T-helper 2 cell (primary cell): Measurements from ENCODE around the gene OR10AD1.

Source experiments
- DNase-seq, 5 experiments: peaks; one replicate each; pipeline versions ENCODE4 v3.0.0 to v3.0.0-alpha.2; 2012 to 2022

The OR10AD1 gene

GRCh38 chr12:48191096-48191495 lies 12.0 kb downstream of the OR10AD1 start:
- DNase-seq, result no peak

DNA sequence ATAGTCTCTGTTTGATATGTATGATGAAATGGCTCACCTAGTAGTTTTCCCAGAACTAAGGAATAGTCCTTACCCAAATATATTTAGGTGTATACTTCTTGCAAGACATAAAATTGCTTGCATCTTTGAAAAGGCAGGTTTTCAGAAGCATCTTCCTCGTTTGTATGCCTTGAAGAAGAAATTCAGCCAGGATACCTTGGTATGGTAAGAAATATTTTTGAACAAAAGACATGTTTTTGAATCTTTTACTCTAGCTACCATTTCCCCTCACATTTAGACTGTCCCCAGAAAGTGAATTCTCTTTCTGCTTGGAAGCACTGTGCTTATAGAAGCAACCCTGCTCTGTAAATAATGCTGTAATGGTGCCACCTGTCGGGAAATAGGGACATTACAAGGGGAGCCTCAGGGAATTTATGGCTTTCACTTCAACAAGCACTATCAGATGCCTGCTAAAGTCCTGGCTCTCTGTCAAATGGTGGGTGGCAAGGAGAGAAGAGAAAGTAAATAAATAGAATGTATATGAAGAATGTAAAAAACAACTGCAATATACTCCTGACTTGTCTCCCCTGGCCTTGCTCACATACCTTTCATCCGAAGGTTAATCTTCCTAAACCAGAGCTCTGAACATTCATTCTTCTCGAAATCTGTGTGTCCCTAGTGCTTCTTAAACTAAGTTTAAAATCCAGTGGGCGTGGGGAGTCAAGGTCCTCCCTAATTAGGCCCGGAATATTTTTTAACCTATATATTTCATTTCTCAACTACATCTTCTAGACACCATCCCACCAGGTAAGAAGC lies 13.6 kb downstream of the OR10AD1 start:
- DNase-seq, result peak in 4 of 5 experiments; percentile 40 to 61 (median 54)

DNA sequence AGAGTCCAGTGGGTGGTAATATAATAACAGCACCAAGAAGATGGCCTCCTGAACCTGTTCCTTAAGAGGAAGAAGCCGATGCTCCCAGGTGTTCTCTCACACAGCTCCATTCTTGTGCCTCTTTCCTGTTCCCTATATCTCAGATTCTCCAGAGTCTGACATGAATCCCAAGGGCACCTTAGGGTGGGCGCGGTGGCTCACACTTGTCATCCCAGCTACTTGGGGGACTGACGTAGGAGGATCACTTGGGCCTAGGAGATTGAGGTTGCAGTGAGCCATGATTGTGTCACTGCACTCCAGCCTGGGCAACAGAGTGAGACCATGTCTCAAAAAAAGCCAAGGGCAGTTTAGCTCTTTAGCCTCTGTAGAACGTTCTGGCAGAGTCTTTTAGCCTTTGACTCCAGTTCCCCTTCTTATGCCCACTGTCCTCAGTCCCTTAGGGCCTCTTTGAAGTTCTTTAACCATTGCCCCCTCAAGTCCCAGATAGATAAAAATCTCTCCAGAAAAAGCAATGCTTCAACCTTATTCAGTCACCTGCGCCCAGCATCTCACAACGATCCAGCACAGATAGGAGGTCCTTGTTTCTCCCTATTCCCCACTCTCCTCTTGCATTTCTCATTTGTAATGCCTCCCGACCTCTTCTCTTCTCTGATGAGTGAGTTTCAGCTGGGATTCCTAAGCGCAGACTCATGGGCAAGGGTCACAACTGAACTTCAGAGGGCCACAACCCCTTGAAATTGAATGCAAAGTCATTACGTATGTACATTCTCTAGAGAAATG lies 15.0 kb downstream of the OR10AD1 start:
- no peak for DNase-seq

GRCh38 chr12:48185181-48185919 lies 17.7 kb downstream of the OR10AD1 start:
- DNase-seq, result no peak

GRCh38 chr12:48184549-48184922 lies 18.6 kb downstream of the OR10AD1 start:
- DNase-seq, result no peak

DNA sequence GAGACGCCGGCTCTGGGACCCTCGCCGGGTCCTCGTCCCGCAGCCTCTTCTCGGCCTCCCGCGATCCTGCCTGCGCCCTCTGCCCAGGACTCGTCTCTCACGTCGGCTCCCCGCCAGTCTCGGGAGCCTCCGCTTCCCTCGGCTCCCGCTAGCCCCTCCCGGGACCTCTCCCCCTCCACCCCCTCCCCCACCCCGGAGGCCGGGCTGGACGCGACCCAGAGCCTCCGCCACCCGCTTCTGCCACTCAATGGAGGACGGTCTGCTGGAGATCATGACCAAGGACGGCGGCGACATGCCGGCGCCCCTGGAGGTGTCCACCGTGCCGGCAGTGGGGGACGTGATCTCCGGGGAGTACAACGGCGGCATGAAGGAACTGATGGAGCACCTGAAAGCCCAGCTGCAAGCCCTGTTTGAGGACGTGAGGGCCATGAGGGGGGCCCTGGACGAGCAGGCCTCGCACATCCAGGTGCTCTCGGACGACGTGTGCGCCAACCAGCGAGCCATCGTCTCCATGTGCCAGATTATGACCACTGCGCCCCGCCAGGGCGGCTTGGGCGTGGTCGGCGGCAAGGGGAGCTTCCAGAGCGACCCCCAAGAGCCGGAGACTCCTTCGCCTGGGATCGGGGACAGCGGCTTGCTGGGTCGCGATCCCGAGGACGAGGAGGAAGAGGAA lies 19.1 kb downstream of the OR10AD1 start:
- peak in 1 of 5 experiments; percentile 16 for DNase-seq

- peak; percentile 35 to 86 (median 65) for DNase-seq
These were observed 19.8 kb downstream of the OR10AD1 start, which contains the start of gene CCDC184 for GRCh38 chr12:48183091-48183875. CCDC184 (plus strand) TSS chr12:48183644; CDS start chr12:48184123, 479 bp downstream.

- no peak for DNase-seq
These were observed 20.5 kb downstream of the OR10AD1 start for GRCh38 chr12:48182631-48183030.

GRCh38 chr12:48180857-48181495 lies 22.1 kb downstream of the OR10AD1 start:
- DNase-seq, result no peak

DNA sequence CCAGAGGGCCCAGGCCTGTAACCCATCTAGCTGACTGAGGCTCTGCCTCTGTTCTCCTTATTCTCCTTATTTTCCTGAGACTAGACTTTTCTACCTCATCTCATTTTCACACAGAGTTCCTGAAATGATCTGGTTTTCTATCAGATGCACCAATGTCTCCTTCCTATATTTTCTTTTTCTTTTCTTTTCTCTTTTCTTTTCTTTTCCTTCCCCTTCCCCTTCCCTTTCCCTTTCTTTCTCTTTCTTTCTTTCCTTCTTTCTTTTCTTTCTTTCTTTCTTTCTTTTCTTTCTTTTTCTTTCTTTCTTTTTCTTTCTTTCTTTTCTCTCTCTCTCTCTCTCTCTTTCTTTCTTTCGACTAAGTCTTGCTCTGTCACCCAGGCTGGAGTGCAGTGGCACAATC lies 22.7 kb downstream of the OR10AD1 start:
- DNase-seq, result no peak

GRCh38 chr12:48179466-48179865 lies 23.6 kb downstream of the OR10AD1 start:
- DNase-seq, result no peak

DNA sequence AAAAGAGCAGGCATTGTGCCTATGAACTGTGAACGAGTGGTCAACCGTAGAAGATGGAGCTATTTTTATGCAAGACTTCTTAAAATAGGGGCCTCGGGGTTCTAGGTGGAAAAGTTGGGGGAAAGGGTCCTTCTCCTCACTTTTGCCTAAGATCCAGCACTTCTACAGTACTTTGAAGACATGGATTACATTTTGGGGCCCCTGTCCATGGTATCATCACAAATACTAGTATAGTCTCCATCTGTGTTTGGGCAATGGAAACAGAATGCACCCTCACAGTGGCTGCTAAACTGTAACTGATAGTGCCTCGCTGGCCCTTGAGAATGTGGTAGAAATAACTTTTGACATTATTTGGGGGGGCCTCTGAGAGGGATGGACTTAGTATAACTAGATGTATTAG lies 25.1 kb downstream of the OR10AD1 start:
- no peak for DNase-seq

- no peak for DNase-seq
These were observed 26.7 kb downstream of the OR10AD1 start for GRCh38 chr12:48176417-48176751.

DNA sequence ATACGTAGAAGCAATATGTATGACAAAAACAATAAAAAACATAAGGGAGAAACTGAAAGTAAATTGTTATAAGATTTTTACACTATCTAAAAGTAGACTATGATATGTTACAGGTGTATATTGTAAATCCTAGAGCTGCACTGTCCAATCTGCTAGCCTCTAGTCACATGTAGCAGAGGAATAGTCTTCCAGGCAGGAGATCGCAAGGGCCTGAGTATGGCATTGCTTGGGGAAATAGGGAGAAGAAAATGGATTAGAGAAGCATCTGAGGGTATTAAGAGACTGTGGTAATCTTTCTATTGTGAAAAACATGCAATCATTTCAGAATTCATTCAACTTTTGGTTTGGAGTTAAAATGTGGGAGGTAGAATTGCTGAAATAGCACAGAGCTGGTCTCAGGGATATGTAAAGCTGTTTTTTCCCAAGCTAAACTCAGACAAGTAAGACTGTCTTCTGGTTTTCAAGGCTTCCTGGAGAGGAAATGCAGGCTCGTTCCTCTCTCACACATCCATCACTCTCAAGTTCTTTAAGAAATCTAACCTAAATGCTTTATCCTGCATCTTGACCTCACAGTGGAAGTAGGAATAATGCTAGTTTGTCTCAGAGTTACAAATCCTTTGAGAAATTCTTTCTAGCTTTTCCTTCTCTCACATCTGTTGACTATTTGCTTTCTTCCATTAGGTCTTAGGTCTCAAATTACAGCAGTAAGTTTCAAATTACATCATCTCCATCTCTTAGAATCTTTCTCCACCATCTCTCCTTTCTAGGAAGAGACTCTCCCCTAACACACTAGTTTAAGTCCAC lies 27.3 kb downstream of the OR10AD1 start:
- no peak for DNase-seq

DNA sequence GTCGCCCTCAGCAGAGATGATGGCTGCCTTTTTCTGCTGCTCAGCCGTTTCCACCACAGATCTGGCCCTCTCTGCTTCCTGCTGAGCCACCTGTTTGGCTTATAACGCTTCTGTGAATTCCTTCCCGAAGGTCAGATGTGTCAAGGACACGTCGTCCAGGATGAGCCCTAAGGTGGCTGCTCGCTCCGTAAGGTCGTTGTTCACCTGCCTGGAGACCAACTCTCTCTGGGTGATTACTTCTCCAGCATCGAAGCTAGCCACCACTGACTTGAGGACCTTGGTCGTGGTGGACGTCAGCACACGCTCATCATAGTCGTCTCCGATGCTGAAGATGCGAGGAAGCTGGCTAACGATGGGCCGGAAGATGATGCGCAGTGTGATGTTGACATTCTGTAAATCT lies 34.1 kb downstream of the OR10AD1 start:
- DNase-seq, result no peak

DNA sequence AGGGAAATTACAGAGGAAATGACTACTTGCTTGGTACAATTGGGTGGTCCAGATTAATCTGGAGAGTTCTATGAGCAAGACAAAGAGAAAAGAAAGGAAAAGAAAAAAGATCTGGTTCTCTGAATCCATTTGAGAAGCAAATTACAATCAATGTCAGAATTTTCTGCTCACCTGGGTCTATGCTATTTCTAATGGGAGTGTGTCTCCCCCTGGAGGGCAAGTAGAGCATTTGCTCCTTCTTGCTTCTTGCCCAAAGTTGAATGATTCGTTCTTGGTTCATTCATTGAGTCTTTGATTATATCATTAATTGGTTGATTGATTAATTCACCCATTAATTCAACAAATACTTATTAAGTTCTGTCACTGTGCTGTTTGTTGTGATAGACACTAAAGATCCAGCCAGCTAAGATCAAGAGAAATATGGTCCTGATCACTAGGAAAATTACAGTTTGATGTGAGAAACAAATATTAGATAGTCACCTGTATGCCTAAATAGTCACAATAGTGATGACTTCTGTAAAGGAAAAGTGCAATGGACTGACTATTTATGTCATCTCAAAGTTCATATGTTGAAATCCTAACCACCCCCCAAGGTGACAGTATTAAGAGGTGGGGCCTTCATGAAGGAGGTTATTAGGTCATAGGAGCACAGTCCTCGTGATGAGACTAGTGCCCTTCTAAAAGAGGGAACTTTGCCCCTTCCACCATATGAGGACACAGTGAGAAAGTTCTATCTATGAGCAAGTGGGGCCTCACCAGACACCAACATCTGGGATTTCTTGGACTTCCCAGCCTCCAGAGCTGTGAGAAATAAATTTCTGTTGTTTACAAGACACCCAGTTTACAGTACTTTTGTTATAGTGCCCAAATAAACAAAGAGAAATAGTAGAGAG lies 37.8 kb downstream of the OR10AD1 start:
- peak in 3 of 5 experiments; percentile 28 to 77 (median 48) for DNase-seq

GRCh38 chr12:48164451-48164850 lies 38.6 kb downstream of the OR10AD1 start:
- DNase-seq, result no peak

DNA sequence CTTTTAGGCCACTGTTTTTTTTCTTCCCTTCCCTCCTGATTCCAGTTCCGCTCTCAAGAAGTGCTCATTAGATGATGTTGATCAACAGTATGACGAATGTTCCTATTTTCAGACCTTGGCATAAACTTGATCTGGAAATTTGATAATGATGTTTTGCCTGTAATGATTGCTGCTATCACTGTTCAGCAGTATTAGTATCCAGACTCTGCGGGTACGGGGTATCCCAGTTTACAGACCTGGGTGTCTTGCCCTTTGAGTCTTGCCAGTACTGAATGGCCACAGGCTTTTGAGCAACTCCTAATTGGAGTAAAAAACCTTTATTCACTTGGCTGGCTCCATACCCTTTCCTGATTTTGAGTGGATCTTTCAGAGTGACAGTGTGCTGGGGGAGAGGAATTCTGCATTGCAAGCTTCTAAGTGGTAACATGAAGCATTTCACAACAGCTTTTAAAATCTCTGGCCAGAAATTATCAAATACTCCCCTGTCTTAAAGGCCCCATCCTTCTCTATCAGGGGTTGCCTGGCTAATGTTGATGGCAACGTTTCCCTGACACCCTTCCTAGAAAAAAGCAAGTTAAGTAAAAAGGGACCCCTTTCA lies 39.8 kb downstream of the OR10AD1 start:
- no peak for DNase-seq

- no peak for DNase-seq
These were observed 42.3 kb downstream of the OR10AD1 start for GRCh38 chr12:48160807-48161206.
